ENCODE measurements around the gene MNX1.
A peak's percentile ranks its signal among the peaks of the same experiment; 100 is the strongest.

The MNX1 gene

DNA sequence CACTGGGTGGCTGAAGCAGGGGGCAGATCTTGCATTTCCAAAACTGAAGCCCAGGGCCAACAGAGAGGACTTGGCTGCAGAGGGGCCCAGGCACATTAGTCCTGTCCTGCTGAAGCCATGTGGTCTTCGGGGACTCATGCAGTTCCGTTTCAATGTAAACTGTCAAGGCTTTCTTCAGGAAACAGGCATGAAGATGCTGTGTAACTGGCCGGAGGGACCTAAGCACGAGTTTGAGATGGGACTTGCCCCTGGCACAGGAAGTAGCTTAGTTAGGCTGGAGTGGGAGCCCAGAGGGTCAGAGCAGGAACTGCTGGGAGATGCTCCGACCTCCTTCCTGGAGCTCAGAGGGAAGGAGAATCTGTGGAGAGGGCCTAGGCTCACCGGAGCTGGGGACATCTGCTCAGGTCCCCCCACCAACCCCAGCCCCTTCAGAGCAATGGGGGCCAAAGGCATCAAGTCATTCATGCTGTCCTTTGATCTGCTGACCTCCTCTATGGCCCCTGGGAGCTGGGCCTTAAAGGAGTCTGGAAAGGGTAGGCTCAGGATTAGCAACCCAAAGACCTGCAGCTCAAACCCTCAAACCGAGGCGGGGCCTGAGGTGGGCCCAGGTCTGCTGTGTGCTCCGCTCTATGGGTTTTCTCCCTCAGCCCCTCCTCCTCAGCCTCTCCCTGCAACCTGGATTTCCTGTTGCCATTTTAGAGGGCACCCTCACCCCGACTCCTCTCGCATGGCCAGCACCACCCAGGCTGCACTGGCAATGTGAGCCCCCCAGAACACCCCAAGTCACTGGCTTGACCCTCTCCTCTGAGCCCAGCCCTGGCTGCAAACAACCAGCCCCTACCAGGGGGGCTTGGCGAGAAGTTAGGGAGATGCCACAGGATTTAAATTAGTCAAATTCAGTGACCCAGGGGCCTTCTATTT is 4.4 kb upstream of the MNX1 start:
- ATAC-seq (ENCODE audit: low read depth): no peak
- peaks cover 16% of the 10 kb centered on the region for H3K4me1 Mint-ChIP-seq

DNA sequence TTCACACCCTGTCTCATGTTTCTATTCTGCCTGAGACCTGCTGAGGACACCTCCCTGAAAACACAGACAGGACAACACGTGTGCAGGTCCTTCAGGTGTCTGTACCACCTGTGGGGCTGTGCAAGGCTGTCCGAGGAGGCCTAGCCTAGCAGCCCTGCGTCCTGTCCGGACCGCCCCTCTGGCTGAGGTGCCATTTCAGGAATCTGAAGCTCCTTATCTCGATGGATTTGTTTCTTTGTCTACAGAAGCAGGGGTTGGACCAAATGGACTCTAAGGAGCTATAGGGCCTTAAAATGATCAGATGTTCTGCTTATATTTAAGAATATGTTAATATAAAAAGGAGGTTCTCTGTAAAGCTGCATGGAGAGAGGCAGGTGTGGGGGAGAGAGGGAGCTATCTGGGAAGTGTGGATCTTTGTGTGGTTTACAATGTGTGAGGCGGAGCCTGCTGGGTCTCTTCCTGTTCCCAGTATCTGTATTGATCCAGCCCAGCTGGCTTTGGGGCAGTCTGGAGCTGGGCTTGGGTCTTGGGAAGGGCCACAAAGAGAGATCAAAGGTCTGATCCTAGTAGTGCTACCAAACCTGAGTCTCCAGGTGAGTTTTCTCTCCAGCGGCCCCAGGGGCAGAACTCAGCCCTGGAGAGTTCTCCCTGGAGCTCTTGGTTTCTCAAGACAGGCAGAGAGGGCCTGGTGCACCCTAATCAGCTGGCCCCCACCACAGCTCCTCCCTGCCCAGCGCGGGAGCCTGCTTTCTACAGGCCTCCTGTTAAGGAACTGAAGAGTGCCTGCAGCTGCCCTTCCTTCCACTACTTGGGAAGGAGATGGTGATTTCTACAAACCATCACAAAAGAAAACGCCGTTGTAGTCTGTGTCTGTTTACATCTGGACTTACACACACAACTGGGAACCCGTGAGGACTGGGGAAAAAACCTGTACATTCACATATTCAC is 3.4 kb upstream of the MNX1 start:
- Mint-ChIP-seq H3K27ac (no peak overlapping the region), H3K27me3 (peaks cover 34% of the 10 kb centered on the region), H3K4me3 (no peak overlapping the region), H3K4me1 (peaks cover 16% of the 10 kb centered on the region), H3K36me3 (no peaks in the 10 kb centered on the region), H3K9me3 (no peaks in the 10 kb centered on the region)
- DNase-seq (ENCODE audit: low spot score in 2 of 2): no peak
- no peak for ATAC-seq (ENCODE audit: low read depth)

More for the DNA sequence above, 4.4 kb upstream of the MNX1 start:
- no peak overlapping the region for H3K4me3 Mint-ChIP-seq
- H3K9me3 Mint-ChIP-seq: no peaks in the 10 kb centered on the region
- H3K27ac Mint-ChIP-seq: no peak overlapping the region
- H3K36me3 Mint-ChIP-seq: no peaks in the 10 kb centered on the region
- H3K27me3 Mint-ChIP-seq: peaks cover 31% of the 10 kb centered on the region
- no peak for DNase-seq (ENCODE audit: low spot score in 2 of 2)

DNA sequence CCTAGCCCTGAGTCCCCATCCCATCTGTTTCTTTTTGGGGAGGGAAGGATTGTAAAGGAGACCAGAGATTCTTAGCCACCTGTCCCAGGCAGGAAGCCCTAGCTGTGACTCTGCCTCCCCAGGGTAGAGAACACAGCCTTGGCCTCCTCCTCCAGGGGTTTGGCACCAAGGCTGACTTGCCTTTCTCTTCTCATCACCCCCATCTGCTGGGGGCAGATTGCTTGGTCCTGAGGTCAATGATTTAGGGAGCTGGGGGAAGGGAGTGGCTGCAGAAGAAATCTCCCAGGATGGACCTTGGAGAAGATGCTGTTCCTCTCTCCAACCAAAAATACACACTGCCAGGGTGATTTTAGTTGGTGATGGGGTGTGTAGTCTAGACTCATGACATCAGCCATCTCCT is 2.6 kb upstream of the MNX1 start:
- Mint-ChIP-seq H3K27ac (no peak overlapping the region), H3K4me1 (peaks cover 16% of the 10 kb centered on the region), H3K27me3 (peaks cover 34% of the 10 kb centered on the region), H3K4me3 (no peak overlapping the region), H3K9me3 (no peaks in the 10 kb centered on the region), H3K36me3 (no peaks in the 10 kb centered on the region)
- ATAC-seq (ENCODE audit: low read depth): no peak
- no peak for DNase-seq (ENCODE audit: low spot score in 2 of 2)

DNA sequence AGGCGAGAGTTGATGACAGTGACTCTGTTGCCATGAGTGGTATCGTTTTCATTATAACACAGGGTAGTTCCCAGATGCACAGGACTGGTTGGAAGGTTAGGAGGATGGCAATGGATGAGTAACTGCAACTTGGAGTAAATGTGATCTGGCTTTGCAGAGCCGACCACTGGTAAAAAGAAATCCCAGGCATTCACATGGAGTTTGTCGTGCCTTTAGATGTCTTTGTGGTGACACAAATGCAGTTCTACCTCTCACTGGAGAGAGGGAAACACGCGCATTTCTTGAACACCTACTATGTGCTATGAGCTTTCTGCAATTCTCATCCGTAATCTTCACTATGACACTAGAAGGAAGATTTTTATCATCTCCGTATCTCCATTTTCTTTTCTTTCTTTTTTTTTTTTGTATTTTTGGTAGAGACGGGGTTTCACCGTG is 1.7 kb upstream of the MNX1 start:
- no peak for ATAC-seq (ENCODE audit: low read depth)
- Mint-ChIP-seq H3K4me3 (no peak overlapping the region), H3K27ac (no peak overlapping the region), H3K36me3 (no peaks in the 10 kb centered on the region), H3K9me3 (no peaks in the 10 kb centered on the region), H3K27me3 (peaks cover 32% of the 10 kb centered on the region), H3K4me1 (peaks cover 16% of the 10 kb centered on the region)
- no peak for DNase-seq (ENCODE audit: low spot score in 2 of 2)

DNA sequence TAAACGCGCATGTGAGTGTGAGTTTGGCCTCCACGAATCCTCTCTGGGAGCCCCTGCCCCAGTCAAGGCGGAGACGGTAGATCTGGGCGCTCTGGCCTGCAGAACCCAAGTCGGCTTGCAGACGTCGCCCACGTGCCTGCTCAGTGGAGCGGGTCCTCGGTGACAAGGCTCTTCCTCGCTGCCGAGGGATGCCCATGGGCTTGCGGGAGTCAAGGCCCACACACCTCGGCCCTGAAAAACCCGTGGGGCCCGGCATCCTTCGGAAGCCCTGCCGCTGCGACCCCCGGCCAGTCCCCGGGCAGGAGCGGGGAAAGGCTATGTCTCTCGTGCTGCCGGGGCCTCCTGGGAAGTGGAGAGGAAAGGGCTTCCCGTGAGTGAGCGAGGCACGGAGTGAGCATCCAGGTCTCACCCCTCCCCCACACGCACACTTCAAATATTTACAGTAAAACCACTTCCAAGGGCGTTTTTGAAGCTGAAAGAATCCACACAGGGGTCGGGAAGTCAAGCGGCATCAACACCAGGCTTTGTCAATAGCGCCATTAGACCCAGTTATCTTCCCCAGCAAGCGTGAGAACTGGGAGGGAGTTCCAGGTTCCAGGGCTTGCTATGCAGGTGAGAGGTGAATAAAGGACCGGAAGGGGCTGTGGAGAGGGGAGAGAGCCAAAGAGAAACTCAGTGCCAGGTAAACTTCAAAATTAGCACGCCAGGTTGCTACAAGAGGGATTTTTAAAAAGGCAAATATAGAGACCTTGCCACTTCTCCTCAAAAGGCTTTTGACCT is 1.1 kb upstream of the MNX1 start:
- ATAC-seq (ENCODE audit: low read depth) (no peak), DNase-seq (ENCODE audit: low spot score in 2 of 2) (no peak)
- no peaks in the 10 kb centered on the region for H3K36me3 Mint-ChIP-seq
- no peaks in the 10 kb centered on the region for H3K9me3 Mint-ChIP-seq
- no peak overlapping the region for H3K27ac Mint-ChIP-seq
- H3K4me3 Mint-ChIP-seq: peak overlapping the region; percentile 68
- H3K4me1 Mint-ChIP-seq: peaks cover 15% of the 10 kb centered on the region
- H3K27me3 Mint-ChIP-seq: peaks cover 31% of the 10 kb centered on the region

DNA sequence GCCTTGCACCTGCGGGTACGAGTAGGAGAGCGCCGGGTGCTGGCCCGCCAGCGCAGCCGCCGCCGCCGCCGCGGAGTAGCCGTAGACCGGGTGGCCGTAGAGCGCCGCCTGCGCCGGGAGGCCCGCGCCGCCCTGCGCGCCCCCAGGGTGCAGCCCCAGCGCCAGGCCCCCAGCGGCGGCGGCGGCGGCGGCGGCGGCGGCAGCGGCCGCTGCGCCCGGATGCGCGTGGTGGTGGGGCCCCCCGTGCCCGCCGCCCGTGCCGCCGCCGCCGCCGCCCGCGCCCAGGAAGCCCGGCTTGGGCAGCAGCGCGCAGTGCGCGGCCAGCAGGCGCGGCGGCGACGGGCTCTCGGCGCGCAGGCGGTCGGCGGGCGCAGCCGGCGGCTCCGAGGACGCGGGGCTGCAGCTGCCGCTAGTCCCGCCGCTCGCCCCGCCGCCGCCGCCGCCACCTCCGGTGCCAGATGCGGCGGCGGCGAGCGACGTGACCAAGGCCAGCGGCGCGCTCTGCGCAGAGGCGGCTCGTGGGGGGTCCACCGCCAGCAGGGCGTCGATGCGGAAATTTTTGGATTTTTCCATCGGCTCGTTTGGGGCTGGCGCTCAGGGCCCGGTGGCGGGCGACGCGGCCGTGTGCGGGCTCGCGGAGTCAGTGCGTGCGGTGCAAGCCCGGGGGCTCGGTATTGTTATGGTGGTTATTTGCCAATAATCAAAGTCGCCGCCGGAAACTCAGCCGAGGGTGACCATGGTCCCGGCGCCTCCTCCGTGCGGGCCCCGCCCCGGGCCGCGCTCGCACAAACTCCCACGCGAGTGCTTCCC is 480 bp downstream of the MNX1 start:
- ATAC-seq (ENCODE audit: low read depth) (peak; percentile 33), DNase-seq (ENCODE audit: low spot score in 2 of 2) (no peak)
- H3K4me3 Mint-ChIP-seq: peak overlapping the region; percentile 74
- no peak overlapping the region for H3K27ac Mint-ChIP-seq
- no peaks in the 10 kb centered on the region for H3K36me3 Mint-ChIP-seq
- peaks cover 10% of the 10 kb centered on the region for H3K4me1 Mint-ChIP-seq
- H3K27me3 Mint-ChIP-seq: peaks cover 25% of the 10 kb centered on the region
- H3K9me3 Mint-ChIP-seq: no peaks in the 10 kb centered on the region

DNA sequence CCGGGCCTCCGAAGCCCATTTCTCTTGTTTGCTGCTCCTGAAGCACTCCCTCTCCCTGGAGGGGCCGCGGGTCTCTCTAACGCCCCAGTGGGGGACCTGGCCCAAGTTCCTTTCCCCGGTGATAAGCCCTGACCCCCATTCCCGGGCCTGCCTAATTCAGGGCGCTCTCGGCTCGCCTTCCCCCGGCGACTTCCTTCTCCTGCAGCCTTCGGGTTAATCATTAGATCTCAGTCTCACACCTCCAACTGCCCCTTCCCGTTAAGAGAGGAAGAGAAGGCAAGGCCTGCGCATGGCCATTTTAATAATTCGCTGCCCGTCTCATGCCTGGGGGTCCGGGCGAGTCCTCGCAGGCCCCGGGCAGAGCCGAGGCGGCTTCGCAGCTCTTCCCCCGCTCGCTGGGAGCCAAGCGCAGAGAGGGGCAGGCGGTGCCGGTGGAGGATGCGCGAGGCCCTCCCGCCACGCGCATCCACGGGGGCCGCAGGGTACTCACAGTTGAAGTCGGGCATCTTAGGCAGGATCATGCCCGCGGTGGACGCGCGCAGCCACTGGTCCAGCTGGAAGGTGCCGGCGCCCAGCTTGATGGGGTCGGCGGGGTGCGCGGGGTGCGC is 1.2 kb downstream of the MNX1 start:
- ATAC-seq (ENCODE audit: low read depth): no peak
- peaks cover 10% of the 10 kb centered on the region for H3K4me1 Mint-ChIP-seq
- H3K4me3 Mint-ChIP-seq: peak overlapping the region; percentile 74
- H3K27me3 Mint-ChIP-seq: peaks cover 25% of the 10 kb centered on the region
- no peak for DNase-seq (ENCODE audit: low spot score in 2 of 2)
- no peak overlapping the region for H3K27ac Mint-ChIP-seq
- H3K36me3 Mint-ChIP-seq: no peaks in the 10 kb centered on the region
- peaks cover 1% of the 10 kb centered on the region for H3K9me3 Mint-ChIP-seq

DNA sequence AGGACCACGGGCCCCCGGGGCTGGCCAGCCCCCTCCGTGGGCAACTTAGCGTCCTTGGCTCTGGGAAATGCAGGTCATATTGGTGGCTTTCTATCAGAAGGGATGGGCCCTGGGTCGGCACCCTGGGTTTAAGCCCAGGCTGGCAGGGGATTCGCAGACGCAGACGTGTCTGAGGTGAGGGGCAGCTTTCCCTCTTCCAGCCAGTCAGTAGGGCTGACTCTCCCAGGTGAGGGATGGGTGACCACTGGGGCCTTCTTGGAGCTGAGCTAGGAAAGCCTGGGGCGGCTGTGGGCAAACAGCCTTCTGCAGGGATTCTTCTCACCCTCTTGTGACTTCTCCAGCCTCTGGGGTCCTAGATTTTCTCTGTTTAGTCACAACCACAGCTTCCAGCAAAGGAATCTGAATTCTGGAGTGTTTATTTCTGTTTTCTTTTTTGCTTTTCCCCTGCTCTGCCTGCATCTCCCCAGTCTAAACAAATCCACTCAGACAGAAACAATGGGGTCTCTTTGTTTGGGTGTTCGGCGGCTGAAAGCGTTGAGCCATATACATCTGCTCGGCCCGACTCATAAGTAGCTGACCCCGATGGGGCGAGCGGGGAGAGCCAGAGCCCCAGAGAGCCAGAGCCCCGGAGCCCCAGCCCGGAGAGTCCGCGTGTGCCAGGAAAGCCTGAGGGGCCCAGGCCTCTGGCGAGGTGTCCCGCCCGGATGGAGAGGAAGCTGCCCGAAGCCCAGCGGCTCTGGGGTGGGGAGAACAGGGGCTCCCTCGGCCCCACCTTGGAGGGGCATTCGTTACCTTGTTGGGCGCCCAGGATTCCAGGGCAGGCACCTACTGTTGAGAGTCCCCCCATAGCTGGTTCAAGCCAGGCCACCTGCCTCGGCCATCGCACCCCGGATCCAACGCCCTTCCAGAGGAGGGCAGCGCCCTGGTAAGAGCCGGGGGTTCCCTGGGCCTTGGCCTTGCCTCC is 2.0 kb downstream of the MNX1 start:
- H3K27ac Mint-ChIP-seq: no peak overlapping the region
- ATAC-seq (ENCODE audit: low read depth) (no peak), DNase-seq (ENCODE audit: low spot score in 2 of 2) (no peak)
- H3K27me3 Mint-ChIP-seq: peaks cover 22% of the 10 kb centered on the region
- H3K4me1 Mint-ChIP-seq: peaks cover 10% of the 10 kb centered on the region
- peak overlapping the region; percentile 25 for H3K4me3 Mint-ChIP-seq
- no peaks in the 10 kb centered on the region for H3K36me3 Mint-ChIP-seq
- H3K9me3 Mint-ChIP-seq: peaks cover 1% of the 10 kb centered on the region

DNA sequence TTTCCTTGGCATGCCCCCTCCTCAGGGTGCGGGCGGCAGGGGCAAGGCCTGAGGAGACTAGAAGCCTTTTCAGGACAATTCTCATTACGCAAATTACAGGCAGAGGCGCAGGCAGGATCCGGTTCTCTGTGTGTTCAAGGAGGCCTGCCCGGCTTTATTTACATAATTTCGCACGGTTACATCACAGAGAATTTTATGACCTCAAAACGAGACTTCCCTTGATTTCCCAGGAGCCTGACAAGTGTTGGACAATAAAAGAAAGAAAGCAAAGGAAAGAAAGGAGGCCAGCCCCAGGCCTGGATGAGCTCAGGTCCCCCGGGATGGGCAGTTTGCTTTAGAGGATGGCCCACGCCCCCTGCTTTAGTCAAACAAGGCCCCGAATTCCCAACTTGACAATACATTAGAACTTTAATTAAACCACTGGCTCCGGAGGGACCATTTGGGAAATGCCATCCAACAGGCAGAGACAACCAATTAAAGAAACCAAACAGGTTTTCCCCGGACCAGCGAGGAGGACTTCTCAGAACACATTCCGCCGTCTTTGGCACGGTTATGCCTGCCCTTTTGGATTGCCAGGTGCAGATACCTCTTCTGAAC is 2.9 kb downstream of the MNX1 start:
- no peak overlapping the region for H3K4me3 Mint-ChIP-seq

DNA sequence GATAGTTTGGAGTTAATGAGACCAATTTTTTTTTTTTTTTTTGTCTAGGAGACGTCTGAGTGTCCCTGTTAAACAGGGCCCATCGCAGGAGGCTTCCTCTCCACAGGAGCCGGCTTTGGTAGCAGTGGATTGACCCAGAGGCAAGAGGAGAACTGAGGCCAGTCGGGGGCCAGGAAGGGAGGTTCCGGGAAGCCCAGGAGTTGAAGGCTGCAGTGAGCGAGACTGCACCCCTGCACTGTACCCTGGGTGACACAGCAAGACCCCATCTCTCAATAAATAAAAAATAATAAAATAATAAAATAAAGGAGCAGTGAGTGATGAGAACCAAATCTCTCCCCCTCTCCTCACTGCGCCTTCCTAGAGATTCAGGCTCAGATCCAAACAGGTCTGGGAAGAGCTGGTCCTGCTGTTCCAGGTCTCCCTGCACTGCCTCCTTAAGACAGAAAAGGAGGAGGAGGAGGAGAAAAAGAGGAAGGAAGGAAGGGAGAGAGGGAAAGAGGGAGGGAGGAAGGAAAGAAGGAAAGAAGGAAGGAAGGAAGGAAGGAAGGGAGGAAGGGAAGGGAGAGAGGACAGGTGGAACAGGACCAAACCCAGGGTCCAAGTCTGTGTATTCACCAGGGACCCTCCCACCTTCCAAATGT is 3.5 kb downstream of the MNX1 start:
- Mint-ChIP-seq H3K27me3 (peaks cover 23% of the 10 kb centered on the region), H3K36me3 (no peaks in the 10 kb centered on the region), H3K9me3 (peaks cover 1% of the 10 kb centered on the region), H3K27ac (no peak overlapping the region), H3K4me1 (peaks cover 11% of the 10 kb centered on the region), H3K4me3 (no peak overlapping the region)
- ATAC-seq (ENCODE audit: low read depth) (no peak), DNase-seq (ENCODE audit: low spot score in 2 of 2) (no peak)

More for the DNA sequence above, 2.9 kb downstream of the MNX1 start:
- ATAC-seq (ENCODE audit: low read depth): no peak
- no peaks in the 10 kb centered on the region for H3K36me3 Mint-ChIP-seq
- DNase-seq (ENCODE audit: low spot score in 2 of 2): no peak
- H3K27ac Mint-ChIP-seq: no peak overlapping the region
- peaks cover 1% of the 10 kb centered on the region for H3K9me3 Mint-ChIP-seq
- H3K4me1 Mint-ChIP-seq: peaks cover 10% of the 10 kb centered on the region
- peaks cover 22% of the 10 kb centered on the region for H3K27me3 Mint-ChIP-seq

DNA sequence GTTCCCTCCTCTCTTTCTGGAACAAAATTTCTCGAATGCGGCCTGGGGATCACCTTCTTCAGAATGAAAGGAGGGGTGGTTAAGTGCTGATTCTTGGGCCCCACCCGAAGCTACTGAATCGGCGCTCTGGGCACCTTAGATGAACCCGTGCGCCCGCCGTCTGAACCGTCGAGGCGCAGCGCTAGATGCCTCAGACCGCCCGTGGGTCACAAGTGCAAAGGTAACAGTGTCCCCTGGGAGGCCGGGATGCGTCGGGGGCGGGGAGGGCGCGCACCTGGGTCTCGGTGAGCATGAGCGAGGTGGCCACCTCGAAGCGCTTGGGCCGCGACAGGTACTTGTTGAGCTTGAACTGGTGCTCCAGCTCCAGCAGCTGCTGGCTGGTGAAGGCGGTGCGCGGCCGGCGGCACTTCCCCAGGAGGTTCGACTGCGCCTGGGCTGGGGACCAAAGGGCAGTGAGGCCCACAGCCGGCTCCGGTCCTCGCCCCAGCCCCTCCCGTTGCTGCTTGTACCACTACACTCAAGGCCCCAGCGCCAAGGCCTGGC is 4.2 kb downstream of the MNX1 start:
- Mint-ChIP-seq H3K4me1 (peaks cover 8% of the 10 kb centered on the region), H3K27me3 (peaks cover 21% of the 10 kb centered on the region), H3K4me3 (no peak overlapping the region), H3K27ac (no peak overlapping the region), H3K9me3 (peaks cover 1% of the 10 kb centered on the region), H3K36me3 (no peaks in the 10 kb centered on the region)
- no peak for DNase-seq (ENCODE audit: low spot score in 2 of 2)
- ATAC-seq (ENCODE audit: low read depth): no peak

Data from memory B cell (primary cell).